Body of pancreas (tissue), 4 donors: ENCODE results near the gene PIEZO2.

Experiments
- CTCF ChIP-seq, 7 experiments: fragments of 450-650 bp in 4 of 7; fragments of 200-600 bp in 3 of 7; sonication (generic) in 3 of 7; IDR thresholded peaks; one replicate each; pipeline ENCODE4 v1.5.1; 2016 to 2019; ENCODE audit warnings: antibody characterized with exemption in 7 of 7
- POLR2A ChIP-seq, 3 donors: fragments of 450-650 bp; IDR thresholded peaks; one replicate each; pipeline ENCODE4 v1.6.1; 2016; ENCODE audit warnings: antibody characterized with exemption in 3 of 3, mild to moderate bottlenecking in 2 of 3

DNA sequence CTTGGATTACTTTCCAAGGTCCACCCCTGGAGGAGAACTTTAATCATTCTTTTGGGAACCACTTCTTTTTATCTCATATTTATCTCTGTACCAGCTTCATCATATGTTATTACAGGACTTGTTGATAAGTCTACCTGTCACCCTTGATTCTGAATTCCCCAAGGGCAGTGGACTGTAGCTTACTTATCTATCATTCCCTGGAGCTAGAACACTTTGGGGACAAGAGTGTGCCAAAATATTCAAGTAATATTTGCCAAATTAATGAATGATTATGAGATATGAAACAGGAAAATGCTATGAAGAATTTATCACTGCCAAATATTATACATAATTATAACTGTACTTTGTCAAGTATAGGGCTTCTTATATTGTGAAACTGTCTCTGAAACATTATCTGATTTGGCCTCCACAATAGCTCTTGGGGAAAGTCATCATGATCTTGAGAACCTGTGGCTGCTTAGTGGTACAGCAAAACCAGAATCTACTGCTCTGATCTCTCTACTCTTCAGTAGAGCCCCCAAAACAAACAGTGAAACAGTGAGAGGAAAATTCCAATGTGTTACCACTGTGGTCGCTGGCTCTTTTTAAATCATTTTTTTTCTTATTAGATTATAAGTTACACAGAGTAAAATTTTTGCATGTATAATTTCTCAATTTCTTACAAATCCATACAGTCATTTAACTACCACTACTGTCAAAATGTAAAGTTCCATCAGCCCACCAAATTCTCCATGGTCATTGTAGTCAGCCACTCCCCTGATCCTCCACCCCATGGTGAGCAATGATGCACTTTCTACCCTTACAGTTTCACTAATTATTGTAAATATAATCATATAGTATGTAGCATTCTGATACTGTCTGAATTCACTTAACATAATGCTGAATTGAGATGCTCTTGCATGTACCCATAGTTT is 197.5 kb downstream of the PIEZO2 start:
- no peak for TF ChIP-seq CTCF (IDR thresholded peaks at IDR 0.05)
- TF ChIP-seq POLR2A (IDR thresholded peaks at IDR 0.05) = no peak
